Activated T-cell treated with anti-CD3 and anti-CD28 coated beads, Interleukin-2, amount 50 U/mL, for 72 hours (primary cell): ENCODE data around the gene MIA2. TPM values are rescaled to one million over a fixed set of nuclear protein-coding genes. Genes with fewer than 3 reads are reported as not detected.
"Not testable (repeated sequence)": the region's sequence is repeated elsewhere in the genome, so short reads cannot be mapped to it uniquely, and the experiment has no call there.

Experiments
- ATAC-seq, 2 donors: fragments of 150-1000 bp; cut with Tn5 transposase; replicated peaks in 1 of 2; 2 replicates each; pipeline ENCODE4 v1.10.0; 2021; ENCODE audit warnings: moderate library complexity in 2 of 2, mild to moderate bottlenecking in 1 of 2
- DNase-seq, 2 donors: peaks; one replicate each; pipeline ENCODE4 v3.0.0; 2021 to 2022; ENCODE audit warnings: mixed read lengths in 1 of 2
- H3K27ac Mint-ChIP-seq: one replicate; pipeline ENCODE4 v1.8.0; 2022; ENCODE audit warnings: mild to moderate bottlenecking, moderate library complexity, mixed read lengths
- H3K27me3 Mint-ChIP-seq: one replicate; pipeline ENCODE4 v1.8.0; 2022; ENCODE audit warnings: low read depth, mixed read lengths
- H3K36me3 Mint-ChIP-seq, 2 donors: one replicate each; pipeline ENCODE4 v1.8.0; 2022; ENCODE audit warnings: mixed read lengths in 2 of 2, mild to moderate bottlenecking in 1 of 2; ENCODE audit not compliant: insufficient read depth in 2 of 2
- H3K4me1 Mint-ChIP-seq: one replicate; pipeline ENCODE4 v1.8.0; 2022; ENCODE audit warnings: low read depth, mixed read lengths
- H3K4me3 Mint-ChIP-seq, 2 donors: one replicate each; pipeline ENCODE4 v1.8.0; 2022; ENCODE audit warnings: mild to moderate bottlenecking in 2 of 2, mixed read lengths in 2 of 2, moderate library complexity in 2 of 2
- H3K9me3 Mint-ChIP-seq, 2 donors: one replicate each; pipeline ENCODE4 v1.8.0; 2022; ENCODE audit warnings: mixed read lengths in 2 of 2
- total RNA-seq, 2 donors: library from RNA; stranded (reverse); gene quantifications; one replicate each; pipeline ENCODE4 v1.2.3, GENCODE V29; 2022

Gene MIA2
- total RNA-seq, 2 donors from 2014 or later: 54.5 to 56.7 TPM

DNA sequence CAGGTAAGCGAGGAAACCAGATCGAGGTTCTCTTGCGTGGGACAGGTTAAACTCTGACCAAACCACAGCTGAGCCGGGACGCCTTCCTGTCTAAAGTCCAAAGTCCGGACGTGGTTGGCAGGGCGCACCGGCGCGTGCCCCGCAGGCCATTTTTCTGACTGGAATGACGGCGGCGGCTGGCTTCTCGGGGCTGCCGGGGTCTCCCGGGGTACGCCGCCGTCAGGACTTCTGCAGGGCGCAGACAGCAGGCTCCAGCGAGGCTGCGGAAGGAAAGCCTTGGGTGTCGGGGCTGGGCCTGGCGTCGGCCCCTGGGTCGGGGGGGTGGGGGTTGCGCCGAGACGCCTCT lies 32.8 kb downstream of the MIA2 start:
- DNase-seq (peak; percentile 42 to 60), ATAC-seq (peak in 1 of 2 donors; percentile 36)
- peaks cover 0 to 2% of the 10 kb centered on the region in 2 donors for H3K9me3 Mint-ChIP-seq
- peaks cover 8 to 13% of the 10 kb centered on the region in 2 donors for H3K36me3 Mint-ChIP-seq
- H3K27me3 Mint-ChIP-seq: no peaks in the 10 kb centered on the region
- H3K27ac Mint-ChIP-seq: peak overlapping the region; percentile 90
- H3K4me3 Mint-ChIP-seq: peak overlapping the region; percentile 86 to 94
- peaks cover 45% of the 10 kb centered on the region for H3K4me1 Mint-ChIP-seq

DNA sequence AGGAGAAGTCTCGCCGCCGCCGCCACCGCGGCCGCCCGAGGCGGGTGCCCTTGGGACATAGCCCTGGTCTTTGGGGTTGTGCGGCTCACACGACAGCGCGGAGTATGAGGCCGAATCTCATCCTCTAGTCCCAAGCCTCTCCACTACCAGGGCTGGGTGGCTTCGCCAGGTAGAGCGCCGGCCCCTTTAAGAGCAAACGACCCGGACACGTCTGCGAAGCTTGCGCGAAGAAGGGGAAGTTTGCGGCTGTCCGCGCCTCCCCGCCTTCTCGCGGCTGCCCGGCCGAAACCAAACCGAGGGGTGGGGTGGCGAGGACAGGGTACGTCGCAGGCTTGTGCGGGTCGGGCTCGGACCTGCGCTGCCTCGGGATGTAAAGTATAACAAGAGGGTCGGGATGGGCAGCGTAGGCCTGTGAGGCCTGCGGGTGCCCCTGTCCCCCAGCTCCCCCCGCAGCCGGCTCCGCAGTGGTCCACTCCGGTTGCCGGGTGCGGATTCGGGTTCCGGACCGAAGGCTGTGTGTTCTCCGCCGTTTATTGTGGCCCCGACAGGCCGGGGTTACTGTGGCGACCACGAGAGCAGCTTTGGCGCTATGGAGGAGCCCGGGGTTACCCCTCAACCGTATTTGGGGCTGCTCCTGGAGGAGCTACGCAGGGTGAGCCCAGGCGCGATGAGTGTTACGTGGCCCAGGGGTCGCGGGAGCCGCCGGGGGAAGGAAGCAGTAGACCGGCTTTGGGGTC lies 33.3 kb downstream of the MIA2 start:
- peaks cover 12 to 16% of the 10 kb centered on the region in 2 donors for H3K36me3 Mint-ChIP-seq
- H3K4me1 Mint-ChIP-seq: peaks cover 50% of the 10 kb centered on the region
- H3K27ac Mint-ChIP-seq: peak overlapping the region; percentile 99
- peaks cover 2 to 3% of the 10 kb centered on the region in 2 donors for H3K9me3 Mint-ChIP-seq
- DNase-seq (peak; percentile 82 to 86), ATAC-seq (peak; percentile 80 to 81)
- peak overlapping the region; percentile 86 to 94 for H3K4me3 Mint-ChIP-seq
- no peaks in the 10 kb centered on the region for H3K27me3 Mint-ChIP-seq

DNA sequence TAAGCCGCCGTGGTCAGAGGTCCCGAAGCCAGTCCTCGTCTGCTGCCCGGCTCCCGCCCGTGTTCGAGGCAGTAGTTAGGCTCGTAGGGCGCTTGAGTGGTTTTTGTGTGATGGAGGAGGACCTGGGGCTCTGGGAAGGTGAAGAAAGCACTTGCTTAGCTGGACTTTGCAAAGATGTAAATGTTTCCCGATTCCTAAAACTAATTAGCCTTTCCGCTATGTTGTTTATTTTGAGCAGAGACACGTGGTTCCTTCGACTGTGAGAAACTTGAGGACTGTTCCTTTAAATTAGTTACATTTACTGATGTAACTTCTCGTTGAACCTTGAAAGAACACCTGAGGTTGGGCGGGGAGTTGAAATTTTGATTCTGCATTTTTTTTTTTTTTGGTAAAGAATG lies 33.9 kb downstream of the MIA2 start:
- H3K27ac Mint-ChIP-seq: peak overlapping the region; percentile 99
- DNase-seq (peak; percentile 35 to 43), ATAC-seq (peak; percentile 30 to 31)
- peaks cover 53% of the 10 kb centered on the region for H3K4me1 Mint-ChIP-seq
- H3K36me3 Mint-ChIP-seq: peaks cover 16% of the 10 kb centered on the region in 2 donors
- H3K9me3 Mint-ChIP-seq: peaks cover 0 to 3% of the 10 kb centered on the region in 2 donors
- peak overlapping the region; percentile 86 to 94 for H3K4me3 Mint-ChIP-seq
- no peaks in the 10 kb centered on the region for H3K27me3 Mint-ChIP-seq

- Mint-ChIP-seq H3K4me3 (peak overlapping the region; percentile 86 to 94), H3K36me3 (peaks cover 16 to 21% of the 10 kb centered on the region in 2 donors), H3K27me3 (no peaks in the 10 kb centered on the region), H3K9me3 (peaks cover 0 to 5% of the 10 kb centered on the region in 2 donors), H3K27ac (peak overlapping the region; percentile 99), H3K4me1 (peaks cover 61% of the 10 kb centered on the region)
- DNase-seq: no peak
- peak in 1 of 2 donors; percentile 9 for ATAC-seq
Measured at GRCh38 chr14:39268393-39268792, 34.7 kb downstream of the MIA2 start.

- DNase-seq (no peak), ATAC-seq (no peak)
- H3K9me3 Mint-ChIP-seq: peaks cover 0 to 9% of the 10 kb centered on the region in 2 donors
- H3K4me3 Mint-ChIP-seq: peak overlapping the region in 1 of 2 donors; percentile 31
- H3K4me1 Mint-ChIP-seq: peaks cover 76% of the 10 kb centered on the region
- H3K27ac Mint-ChIP-seq: peak overlapping the region; percentile 89
- no peaks in the 10 kb centered on the region for H3K27me3 Mint-ChIP-seq
- peaks cover 7 to 29% of the 10 kb centered on the region in 2 donors for H3K36me3 Mint-ChIP-seq
Measured at GRCh38 chr14:39272918-39273317, 39.2 kb downstream of the MIA2 start.

DNA sequence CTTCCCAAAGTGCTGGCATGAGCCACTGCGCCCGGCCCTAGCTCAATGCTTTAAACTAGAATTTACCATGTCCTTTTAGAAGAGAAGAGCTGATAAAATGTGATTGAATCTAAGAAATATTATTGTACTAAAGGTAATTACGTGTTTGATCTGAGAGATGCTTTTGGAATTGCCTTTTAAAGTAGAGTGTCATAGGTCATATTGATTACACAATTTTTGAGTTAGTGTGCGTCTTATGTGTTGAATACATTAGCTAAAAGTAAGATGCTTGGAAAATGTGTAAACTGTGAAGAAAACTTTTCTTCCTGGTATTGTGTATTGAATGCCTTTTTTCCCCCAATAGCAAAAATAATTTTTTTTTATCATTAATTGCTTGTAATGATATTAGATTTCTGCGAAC lies 41.7 kb downstream of the MIA2 start:
- H3K9me3 Mint-ChIP-seq: peaks cover 0 to 9% of the 10 kb centered on the region in 2 donors
- peak overlapping the region; percentile 87 for H3K27ac Mint-ChIP-seq
- peaks cover 77% of the 10 kb centered on the region for H3K4me1 Mint-ChIP-seq
- no peak for ATAC-seq
- H3K36me3 Mint-ChIP-seq: peaks cover 12 to 46% of the 10 kb centered on the region in 2 donors
- no peak overlapping the region for H3K4me3 Mint-ChIP-seq
- no peak for DNase-seq
- no peaks in the 10 kb centered on the region for H3K27me3 Mint-ChIP-seq

DNA sequence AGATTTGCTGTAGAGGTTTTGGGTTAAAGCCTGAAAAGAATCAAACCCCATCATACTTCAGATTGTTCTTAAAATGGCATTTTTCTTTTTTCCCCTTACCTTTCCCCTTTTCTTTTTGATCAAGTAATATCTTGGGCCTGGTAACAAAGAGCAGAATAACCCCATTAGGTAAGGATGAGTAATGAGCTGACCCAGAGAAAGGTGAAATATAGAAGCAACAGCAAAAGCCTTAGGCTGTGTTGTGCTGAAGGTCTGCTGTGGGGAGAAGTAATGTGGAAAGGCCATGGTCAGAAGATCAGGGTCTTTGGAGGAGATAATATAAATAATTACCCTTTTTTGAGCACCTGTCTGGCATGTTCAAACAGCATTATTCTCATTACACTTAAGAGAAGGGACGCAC lies 42.3 kb downstream of the MIA2 start:
- ATAC-seq: no peak
- H3K4me3 Mint-ChIP-seq: peak overlapping the region in 1 of 2 donors; percentile 31
- peaks cover 0 to 9% of the 10 kb centered on the region in 2 donors for H3K9me3 Mint-ChIP-seq
- no peaks in the 10 kb centered on the region for H3K27me3 Mint-ChIP-seq
- peaks cover 12 to 48% of the 10 kb centered on the region in 2 donors for H3K36me3 Mint-ChIP-seq
- DNase-seq: no peak
- H3K4me1 Mint-ChIP-seq: peaks cover 71% of the 10 kb centered on the region
- H3K27ac Mint-ChIP-seq: peak overlapping the region; percentile 87

DNA sequence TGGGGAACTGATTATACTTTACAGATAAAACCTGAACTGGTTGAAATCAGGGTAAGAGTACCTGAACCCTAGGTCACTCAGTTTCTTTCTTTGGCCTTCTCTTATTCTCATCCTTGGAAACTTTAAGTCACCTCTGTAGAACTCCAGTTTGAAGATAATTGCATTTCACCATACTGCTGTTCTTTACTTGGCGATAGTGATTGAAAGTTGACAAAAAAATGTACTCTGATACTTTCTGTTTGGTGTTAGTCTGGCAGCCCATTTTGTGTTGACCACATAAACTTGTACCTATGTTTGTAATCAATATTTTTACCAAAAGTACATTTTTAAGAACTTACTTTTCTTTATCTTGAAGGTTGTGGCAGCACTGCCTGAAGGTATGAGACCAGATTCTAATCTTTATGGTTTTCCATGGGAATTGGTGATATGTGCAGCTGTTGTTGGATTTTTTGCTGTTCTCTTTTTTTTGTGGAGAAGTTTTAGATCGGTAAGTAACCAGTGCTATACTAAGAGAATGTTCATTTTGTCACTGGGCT lies 42.9 kb downstream of the MIA2 start:
- no peak for DNase-seq
- Mint-ChIP-seq H3K27me3 (no peaks in the 10 kb centered on the region), H3K4me3 (no peak overlapping the region), H3K36me3 (peaks cover 14 to 50% of the 10 kb centered on the region in 2 donors), H3K27ac (peak overlapping the region; percentile 85), H3K4me1 (peaks cover 64% of the 10 kb centered on the region), H3K9me3 (peaks cover 0 to 8% of the 10 kb centered on the region in 2 donors)
- ATAC-seq: no peak

GRCh38 chr14:39279515-39279914 lies 45.8 kb downstream of the MIA2 start:
- DNase-seq (no peak), ATAC-seq (peak in 1 of 2 donors; percentile 67)
- peak overlapping the region; percentile 84 for H3K27ac Mint-ChIP-seq
- H3K9me3 Mint-ChIP-seq: no peaks in the 10 kb centered on the region
- H3K36me3 Mint-ChIP-seq: peaks cover 10 to 45% of the 10 kb centered on the region in 2 donors
- no peak overlapping the region for H3K4me3 Mint-ChIP-seq
- no peaks in the 10 kb centered on the region for H3K27me3 Mint-ChIP-seq
- H3K4me1 Mint-ChIP-seq: peaks cover 40% of the 10 kb centered on the region

- H3K27ac Mint-ChIP-seq, H3K9me3 Mint-ChIP-seq: not testable (repeated sequence)
- peaks cover 10 to 47% of the 10 kb centered on the region in 2 donors for H3K36me3 Mint-ChIP-seq
Measured at GRCh38 chr14:39280678-39281077, 47.0 kb downstream of the MIA2 start.

GRCh38 chr14:39289523-39289922 lies 55.8 kb downstream of the MIA2 start:
- H3K4me3 Mint-ChIP-seq: no peak overlapping the region
- ATAC-seq (no peak), DNase-seq (no peak)
- peaks cover 6% of the 10 kb centered on the region for H3K4me1 Mint-ChIP-seq
- H3K9me3 Mint-ChIP-seq: no peaks in the 10 kb centered on the region
- H3K27me3 Mint-ChIP-seq: no peaks in the 10 kb centered on the region
- peaks cover 9 to 33% of the 10 kb centered on the region in 2 donors for H3K36me3 Mint-ChIP-seq
- no peak overlapping the region for H3K27ac Mint-ChIP-seq

More at GRCh38 chr14:39280678-39281077, 47.0 kb downstream of the MIA2 start:
- not testable (repeated sequence) for H3K4me3 Mint-ChIP-seq, DNase-seq, ATAC-seq, H3K27me3 Mint-ChIP-seq
- peaks cover 32% of the 10 kb centered on the region for H3K4me1 Mint-ChIP-seq

DNA sequence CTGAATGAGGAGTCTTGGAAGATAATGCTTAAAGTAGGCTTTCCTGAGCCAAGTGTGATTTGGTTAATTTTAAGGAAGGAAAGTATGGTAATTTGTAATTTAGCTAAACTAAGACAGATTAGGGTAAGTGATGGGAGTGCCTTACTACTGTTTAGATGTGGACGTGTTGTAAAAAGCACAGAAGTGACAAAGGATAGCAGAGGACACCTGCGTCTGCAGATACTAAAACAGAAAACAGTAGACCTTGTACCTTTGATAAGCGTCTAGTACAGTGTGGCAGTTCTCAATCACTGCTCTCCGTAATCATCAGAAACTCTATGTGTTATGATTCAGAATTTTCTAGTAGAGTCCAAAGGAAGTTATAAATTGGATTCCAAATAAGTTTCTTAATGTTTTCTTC lies 58.0 kb downstream of the MIA2 start:
- H3K4me3 Mint-ChIP-seq: no peak overlapping the region
- no peaks in the 10 kb centered on the region for H3K9me3 Mint-ChIP-seq
- DNase-seq (no peak), ATAC-seq (no peak)
- peak overlapping the region; percentile 38 for H3K27ac Mint-ChIP-seq
- H3K27me3 Mint-ChIP-seq: no peaks in the 10 kb centered on the region
- H3K4me1 Mint-ChIP-seq: peaks cover 6% of the 10 kb centered on the region
- H3K36me3 Mint-ChIP-seq: peaks cover 6 to 28% of the 10 kb centered on the region in 2 donors

GRCh38 chr14:39293629-39294028 lies 59.9 kb downstream of the MIA2 start:
- peaks cover 4% of the 10 kb centered on the region for H3K4me1 Mint-ChIP-seq
- H3K4me3 Mint-ChIP-seq: no peak overlapping the region
- H3K27ac Mint-ChIP-seq: no peak overlapping the region
- H3K27me3 Mint-ChIP-seq: no peaks in the 10 kb centered on the region
- ATAC-seq: no peak
- H3K9me3 Mint-ChIP-seq: no peaks in the 10 kb centered on the region
- H3K36me3 Mint-ChIP-seq: peaks cover 9 to 31% of the 10 kb centered on the region in 2 donors
- no peak for DNase-seq
